Endothelial cell of umbilical vein (primary cell): Measurements from ENCODE around the gene NFATC2. TPM values are rescaled to one million over a fixed set of nuclear protein-coding genes. Genes with fewer than 3 reads are reported as not detected.
A peak's percentile ranks its signal among the peaks of the same experiment; 100 is the strongest.

Experiments used
- BruUV-seq: library from RNA; stranded (reverse); fragments of 400-500 nt; replicated peaks from 2 replicates; lab custom pipeline; 2021; lab: Mats Ljungman, UMichigan
- CTCF ChIA-PET: fragments of 300-600, 350-600 bp; sonication (Branson Sonifier 250); formaldehyde crosslinking; loops from one replicate; lab custom pipeline; 2021; ENCODE audit warnings: antibody characterized with exemption, inconsistent platforms; lab: Charles Lee
- POLR2A ChIA-PET: fragments of 300-600, 350-600 bp; sonication (Branson Sonifier 250); formaldehyde crosslinking; loops from one replicate; lab custom pipeline; 2021; ENCODE audit warnings: antibody characterized with exemption, inconsistent platforms; lab: Charles Lee
- DNase-seq: peaks from one replicate; pipeline ENCODE4 v3.0.0-alpha.2; 2011; ENCODE audit warnings: low read depth, low spot score
- FAIRE-seq: peaks from 2 replicates; lab custom pipeline; 2011; peaks lifted over from hg19 to GRCh38; lab: Jason Lieb, UNC
- H2AFZ ChIP-seq: 2 replicates; pipeline ENCODE4 v1.6.0; 2012; ENCODE audit warnings: low read depth, low read length, control low read depth, inconsistent platforms
- H3K27ac ChIP-seq: 2 replicates; pipeline ENCODE4 v1.5.1; 2011; ENCODE audit warnings: low read depth, mild to moderate bottlenecking, control low read depth, low read length, moderate library complexity; ENCODE audit not compliant: insufficient read depth
- H3K27me3 ChIP-seq, 2 experiments: 2 replicates each; pipeline versions ENCODE4 v1.6.0 to v1.6.1; 2011; ENCODE audit warnings: low read length in 2 of 2, mixed read lengths in 1 of 2; ENCODE audit not compliant: control insufficient read depth in 2 of 2, insufficient read depth in 2 of 2
- H3K36me3 ChIP-seq, 2 experiments: 2 replicates in 1 of 2; 3 replicates in 1 of 2; pipeline ENCODE4 v1.5.1; 2011; ENCODE audit warnings: low read length in 2 of 2, mild to moderate bottlenecking in 1 of 2, moderate library complexity in 1 of 2; ENCODE audit not compliant: control insufficient read depth in 2 of 2, insufficient read depth in 2 of 2; ENCODE audit errors: extremely low read depth in 1 of 2
- H3K4me1 ChIP-seq: 3 replicates; pipeline ENCODE4 v1.5.1; 2011; ENCODE audit warnings: mild to moderate bottlenecking, low read length; ENCODE audit not compliant: control insufficient read depth, insufficient read depth; ENCODE audit errors: extremely low read depth
- H3K4me2 ChIP-seq: 2 replicates; pipeline ENCODE4 v1.6.1; 2011; ENCODE audit warnings: low read length, control low read depth, mixed read lengths; ENCODE audit not compliant: insufficient read depth
- H3K4me3 ChIP-seq, 3 experiments: fragments of 200-600 bp in 1 of 3; sonication (generic), shearing (Covaris generic) in 1 of 3; replicated peaks in 1 of 3; 2 replicates each; pipeline ENCODE4 v1.5.1; 2011 to 2016; ENCODE audit warnings: control low read depth in 3 of 3, low read length in 3 of 3, mild to moderate bottlenecking in 2 of 3, inconsistent platforms in 1 of 3, low read depth in 1 of 3, moderate library complexity in 1 of 3; ENCODE audit not compliant: insufficient read depth in 1 of 3
- H3K79me2 ChIP-seq: 2 replicates; pipeline ENCODE4 v1.6.0; 2012; ENCODE audit warnings: low read length, inconsistent platforms; ENCODE audit not compliant: control insufficient read depth, insufficient read depth
- H3K9ac ChIP-seq: replicated peaks from 2 replicates; pipeline ENCODE3; 2011; ENCODE audit warnings: low read length, control low read depth; ENCODE audit not compliant: insufficient read depth; ENCODE audit errors: extremely low read depth
- H3K9me1 ChIP-seq: replicated peaks from 3 replicates; pipeline ENCODE4 v1.6.0; 2011; ENCODE audit warnings: mild to moderate bottlenecking, low read length; ENCODE audit not compliant: control insufficient read depth, insufficient read depth; ENCODE audit errors: extremely low read depth
- H3K9me3 ChIP-seq: replicated peaks from 2 replicates; pipeline ENCODE4 v1.5.1; 2012; ENCODE audit warnings: low read length, inconsistent platforms; ENCODE audit not compliant: control insufficient read depth, insufficient read depth
- H4K20me1 ChIP-seq: replicated peaks from 2 replicates; pipeline ENCODE3; 2011; ENCODE audit warnings: mild to moderate bottlenecking, low read length; ENCODE audit not compliant: control insufficient read depth, insufficient read depth; ENCODE audit errors: extremely low read depth
- FOS ChIP-seq: IDR thresholded peaks from 2 replicates; pipeline ENCODE4 v1.6.1; 2011; ENCODE audit warnings: mild to moderate bottlenecking, low read length, moderate library complexity, borderline replicate concordance; ENCODE audit not compliant: insufficient read depth
- GATA2 ChIP-seq: IDR thresholded peaks from 2 replicates; pipeline ENCODE4 v1.7.0; 2011; ENCODE audit warnings: low read depth, mild to moderate bottlenecking, moderate library complexity, mixed read lengths, low read length; ENCODE audit not compliant: insufficient read length, insufficient read depth
- JUN ChIP-seq: IDR thresholded peaks from 2 replicates; pipeline ENCODE4 v1.6.1; 2011; ENCODE audit warnings: borderline replicate concordance, low read depth; ENCODE audit not compliant: insufficient read length, insufficient read depth
- MAX ChIP-seq: IDR thresholded peaks from 2 replicates; pipeline ENCODE4 v1.6.1; 2011; ENCODE audit not compliant: insufficient read depth, insufficient read length
- MYC ChIP-seq: IDR thresholded peaks from one replicate; pipeline ENCODE4 v1.6.1; 2011; ENCODE audit warnings: mild to moderate bottlenecking, low read depth, low read length
- dilution Hi-C: fragments of 300-500 bp; cut with MboI; formaldehyde crosslinking; loops from one replicate; pipeline ENCODE4 v1.15.0; 2019; ENCODE audit warnings: low sequenced_read_pairs; ENCODE audit not compliant: extremely low pct_ligation_motif_present
- intact Hi-C: fragments of 100-400 bp; cut with micrococcal nuclease; formaldehyde crosslinking; loops from one replicate; pipeline ENCODE4 v1.10.0; 2022
- polyA plus RNA-seq, 4 experiments: library from polyadenylated mRNA; depleted of rRNA in 3 of 4; stranded (reverse) in 3 of 4; unstranded in 1 of 4; fragments of >200 nt; gene quantifications; 2 replicates each; pipeline versions ENCODE4 v1.2.1 to v1.2.3, GENCODE V29; 2011 to 2012; ENCODE audit warnings: missing spikeins in 1 of 4
- total RNA-seq: library from RNA; stranded (reverse); gene quantifications from 2 replicates; pipeline ENCODE4 v1.2.3, GENCODE V29; 2021

The NFATC2 gene
- total and polyA plus RNA-seq, 2 donors (not counting 3 experiments of a cell fraction or from before 2014, with no cell fraction given) = 3.1 to 13.0 TPM

GRCh38 chr20:51363378-51363777 lies 179.1 kb downstream of the NFATC2 start:
- H2AFZ ChIP-seq = no peak overlapping the region
- H3K36me3 ChIP-seq = no peaks in the 10 kb centered on the region
- H3K4me2 ChIP-seq = no peak overlapping the region
- no peak overlapping the region for H3K9ac ChIP-seq
- no peak overlapping the region for H3K27ac ChIP-seq
- no peaks in the 10 kb centered on the region for H4K20me1 ChIP-seq
- CTCF ChIA-PET = interaction anchor here (0.8 kb wide), 1 partner anchor 56 kb away, joined by 3 read pairs; no protein-coding TSS in a partner anchor
- intact Hi-C loops (loop anchor here (10.0 kb wide), 1 partner anchor 401 kb away; the partner anchor contains the start of gene ATP9A), dilution Hi-C loops (no loop called here)
- no TSS peak for BruUV-seq
- TF ChIP-seq MYC (no peak), MAX (no peak), GATA2 (no peak), FOS (no peak)
- no peak overlapping the region for H3K4me3 ChIP-seq
- no peak for DNase-seq
- no peaks in the 10 kb centered on the region for H3K79me2 ChIP-seq
- H3K9me1 ChIP-seq = no peaks in the 10 kb centered on the region
- POLR2A ChIA-PET = no interaction called here
- no peaks in the 10 kb centered on the region for H3K9me3 ChIP-seq
- no peak for FAIRE-seq
- peaks cover 50% of the 10 kb centered on the region for H3K4me1 ChIP-seq
- H3K27me3 ChIP-seq = no peaks in the 10 kb centered on the region

- H3K4me3 ChIP-seq = no peak overlapping the region
- ChIA-PET CTCF (interaction anchor here (3.8 kb wide), 1 partner anchor 374 kb away, joined by 18 read pairs; no protein-coding TSS in a partner anchor), POLR2A (no interaction called here)
- H3K4me1 ChIP-seq = peaks cover 49% of the 10 kb centered on the region
- no peak overlapping the region for H2AFZ ChIP-seq
- H3K36me3 ChIP-seq = no peaks in the 10 kb centered on the region
- no peak for DNase-seq
- intact Hi-C loops (loop anchor here (10.0 kb wide), 1 partner anchor 403 kb away; the partner anchor contains the start of gene ATP9A), dilution Hi-C loops (no loop called here)
- peak overlapping the region; percentile 33 for H3K27ac ChIP-seq
- no peak for TF ChIP-seq JUN
- H3K9ac ChIP-seq = no peak overlapping the region
- no peaks in the 10 kb centered on the region for H3K27me3 ChIP-seq
- no peaks in the 10 kb centered on the region for H3K9me3 ChIP-seq
- BruUV-seq = no TSS peak
- H3K79me2 ChIP-seq = no peaks in the 10 kb centered on the region
- H4K20me1 ChIP-seq = no peaks in the 10 kb centered on the region
- no peak for FAIRE-seq
- no peak overlapping the region for H3K4me2 ChIP-seq
- H3K9me1 ChIP-seq = no peaks in the 10 kb centered on the region
These were observed 180.3 kb downstream of the NFATC2 start for GRCh38 chr20:51362254-51362653.
